ENCODE measurements around the gene RNF38. TPM values are rescaled to one million over a fixed set of nuclear protein-coding genes. Genes with fewer than 3 reads are reported as not detected.

Gene RNF38
- polyA plus RNA-seq, 1 donor from 2014 or later, result 61.9 TPM

DNA sequence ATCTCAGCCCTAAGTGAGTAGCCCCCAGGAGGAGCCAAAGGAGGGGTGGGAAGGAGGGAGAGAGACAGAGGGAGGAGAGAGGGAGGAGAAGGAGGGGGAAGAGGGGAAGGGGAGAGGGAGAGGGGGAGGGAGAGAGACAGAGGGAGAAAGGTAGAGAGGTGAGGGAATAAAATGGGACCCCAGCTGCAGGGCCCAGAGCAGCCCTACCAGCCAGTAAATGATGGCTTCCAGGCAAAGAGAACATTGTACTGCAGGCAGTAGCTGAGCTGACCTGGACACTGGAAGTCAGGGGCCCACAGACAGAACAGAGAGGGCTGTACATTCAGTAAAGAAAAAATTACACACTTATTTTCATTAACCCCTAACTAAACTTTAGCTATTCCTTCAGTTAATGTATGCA is 84.0 kb downstream of the RNF38 start:
- H3K27ac ChIP-seq (ENCODE audit: low read length), result no peak overlapping the region

DNA sequence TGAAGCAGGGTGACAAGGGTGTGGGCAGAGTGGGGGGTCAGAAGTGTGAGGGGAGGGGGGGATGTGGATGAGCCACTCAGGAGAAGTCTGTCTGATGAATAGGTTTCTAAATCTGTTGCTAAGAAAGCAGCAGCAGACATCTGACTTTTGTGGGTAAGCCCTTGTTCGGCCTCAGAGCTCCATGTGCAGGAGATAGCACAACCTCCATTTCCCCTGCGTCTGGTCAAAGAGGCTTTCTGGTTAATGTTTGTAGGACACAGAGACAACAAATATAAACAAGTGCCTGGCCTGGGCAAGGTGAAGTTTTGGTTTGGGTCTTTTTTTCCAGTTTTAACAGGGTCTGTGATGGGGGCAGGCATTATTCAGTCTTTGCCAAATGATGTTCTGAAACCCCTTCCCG is 84.8 kb downstream of the RNF38 start:
- Histone ChIP-seq H3K27me3 (ENCODE audit: insufficient read depth, low read depth, low read length) (no peaks in the 10 kb centered on the region), H3F3A (ENCODE audit: insufficient read depth, low read length, poor library complexity, severe bottlenecking) (no peaks in the 10 kb centered on the region), H3K9me2 (ENCODE audit: insufficient read depth, low read length) (no peaks in the 10 kb centered on the region), H4K20me1 (ENCODE audit: insufficient read depth) (no peaks in the 10 kb centered on the region), H3K9ac (ENCODE audit: low read length) (no peak overlapping the region), H3K27ac (ENCODE audit: low read length) (no peak overlapping the region), H3K79me2 (replicated peaks; ENCODE audit: insufficient read depth, low read length) (no peaks in the 10 kb centered on the region), H3K4me2 (ENCODE audit: low read length) (no peak overlapping the region), H3K36me3 (ENCODE audit: insufficient read depth, low read length) (no peaks in the 10 kb centered on the region), H3K4me3 (ENCODE audit: low read length) (no peak overlapping the region), H3K9me3 (ENCODE audit: low read length) (no peaks in the 10 kb centered on the region), H2AFZ (ENCODE audit: low read depth, low read length) (no peak overlapping the region)
- TF ChIP-seq RAD21 (conservative IDR thresholded peaks at IDR 0.05) (no peak), SMC3 (conservative IDR thresholded peaks at IDR 0.05; ENCODE audit: poor library complexity) (no peak), MXI1 (conservative IDR thresholded peaks at IDR 0.05; ENCODE audit: poor library complexity, severe bottlenecking) (no peak), EP300 (conservative IDR thresholded peaks at IDR 0.05; ENCODE audit: poor library complexity, severe bottlenecking) (no peak), EZH2 (IDR thresholded peaks at IDR 0.05; ENCODE audit: borderline replicate concordance, insufficient read depth, low read length, poor library complexity, severe bottlenecking) (no peak), POLR2AphosphoS5 (IDR thresholded peaks at IDR 0.05) (no peak), TAF1 (IDR thresholded peaks at IDR 0.05; ENCODE audit: low read depth) (no peak)
- TF ChIP-seq, protein P1, sequence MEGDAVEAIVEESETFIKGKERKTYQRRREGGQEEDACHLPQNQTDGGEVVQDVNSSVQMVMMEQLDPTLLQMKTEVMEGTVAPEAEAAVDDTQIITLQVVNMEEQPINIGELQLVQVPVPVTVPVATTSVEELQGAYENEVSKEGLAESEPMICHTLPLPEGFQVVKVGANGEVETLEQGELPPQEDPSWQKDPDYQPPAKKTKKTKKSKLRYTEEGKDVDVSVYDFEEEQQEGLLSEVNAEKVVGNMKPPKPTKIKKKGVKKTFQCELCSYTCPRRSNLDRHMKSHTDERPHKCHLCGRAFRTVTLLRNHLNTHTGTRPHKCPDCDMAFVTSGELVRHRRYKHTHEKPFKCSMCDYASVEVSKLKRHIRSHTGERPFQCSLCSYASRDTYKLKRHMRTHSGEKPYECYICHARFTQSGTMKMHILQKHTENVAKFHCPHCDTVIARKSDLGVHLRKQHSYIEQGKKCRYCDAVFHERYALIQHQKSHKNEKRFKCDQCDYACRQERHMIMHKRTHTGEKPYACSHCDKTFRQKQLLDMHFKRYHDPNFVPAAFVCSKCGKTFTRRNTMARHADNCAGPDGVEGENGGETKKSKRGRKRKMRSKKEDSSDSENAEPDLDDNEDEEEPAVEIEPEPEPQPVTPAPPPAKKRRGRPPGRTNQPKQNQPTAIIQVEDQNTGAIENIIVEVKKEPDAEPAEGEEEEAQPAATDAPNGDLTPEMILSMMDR (IDR thresholded peaks at IDR 0.05; ENCODE audit: poor library complexity, severe bottlenecking), result no peak
- TF ChIP-seq, protein P2, sequence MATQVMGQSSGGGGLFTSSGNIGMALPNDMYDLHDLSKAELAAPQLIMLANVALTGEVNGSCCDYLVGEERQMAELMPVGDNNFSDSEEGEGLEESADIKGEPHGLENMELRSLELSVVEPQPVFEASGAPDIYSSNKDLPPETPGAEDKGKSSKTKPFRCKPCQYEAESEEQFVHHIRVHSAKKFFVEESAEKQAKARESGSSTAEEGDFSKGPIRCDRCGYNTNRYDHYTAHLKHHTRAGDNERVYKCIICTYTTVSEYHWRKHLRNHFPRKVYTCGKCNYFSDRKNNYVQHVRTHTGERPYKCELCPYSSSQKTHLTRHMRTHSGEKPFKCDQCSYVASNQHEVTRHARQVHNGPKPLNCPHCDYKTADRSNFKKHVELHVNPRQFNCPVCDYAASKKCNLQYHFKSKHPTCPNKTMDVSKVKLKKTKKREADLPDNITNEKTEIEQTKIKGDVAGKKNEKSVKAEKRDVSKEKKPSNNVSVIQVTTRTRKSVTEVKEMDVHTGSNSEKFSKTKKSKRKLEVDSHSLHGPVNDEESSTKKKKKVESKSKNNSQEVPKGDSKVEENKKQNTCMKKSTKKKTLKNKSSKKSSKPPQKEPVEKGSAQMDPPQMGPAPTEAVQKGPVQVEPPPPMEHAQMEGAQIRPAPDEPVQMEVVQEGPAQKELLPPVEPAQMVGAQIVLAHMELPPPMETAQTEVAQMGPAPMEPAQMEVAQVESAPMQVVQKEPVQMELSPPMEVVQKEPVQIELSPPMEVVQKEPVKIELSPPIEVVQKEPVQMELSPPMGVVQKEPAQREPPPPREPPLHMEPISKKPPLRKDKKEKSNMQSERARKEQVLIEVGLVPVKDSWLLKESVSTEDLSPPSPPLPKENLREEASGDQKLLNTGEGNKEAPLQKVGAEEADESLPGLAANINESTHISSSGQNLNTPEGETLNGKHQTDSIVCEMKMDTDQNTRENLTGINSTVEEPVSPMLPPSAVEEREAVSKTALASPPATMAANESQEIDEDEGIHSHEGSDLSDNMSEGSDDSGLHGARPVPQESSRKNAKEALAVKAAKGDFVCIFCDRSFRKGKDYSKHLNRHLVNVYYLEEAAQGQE (IDR thresholded peaks at IDR 0.05; ENCODE audit: borderline replicate concordance), result no peak

More for the DNA sequence above, 84.0 kb downstream of the RNF38 start:
- TF ChIP-seq EP300 (conservative IDR thresholded peaks at IDR 0.05; ENCODE audit: poor library complexity, severe bottlenecking), result no peak
- no peak for TF ChIP-seq MXI1 (conservative IDR thresholded peaks at IDR 0.05; ENCODE audit: poor library complexity, severe bottlenecking)
- TF ChIP-seq, protein P2 (IDR thresholded peaks at IDR 0.05; ENCODE audit: borderline replicate concordance), result no peak
- TF ChIP-seq, protein P1 (IDR thresholded peaks at IDR 0.05; ENCODE audit: poor library complexity, severe bottlenecking), result no peak
- TF ChIP-seq TAF1 (IDR thresholded peaks at IDR 0.05; ENCODE audit: low read depth), result no peak
- no peak for TF ChIP-seq SMC3 (conservative IDR thresholded peaks at IDR 0.05; ENCODE audit: poor library complexity)
- TF ChIP-seq POLR2AphosphoS5 (IDR thresholded peaks at IDR 0.05), result no peak
- no peak for TF ChIP-seq EZH2 (IDR thresholded peaks at IDR 0.05; ENCODE audit: borderline replicate concordance, insufficient read depth, low read length, poor library complexity, severe bottlenecking)
- no peak for TF ChIP-seq RAD21 (conservative IDR thresholded peaks at IDR 0.05)
- Histone ChIP-seq H3K9me3 (ENCODE audit: low read length) (no peaks in the 10 kb centered on the region), H3K36me3 (ENCODE audit: insufficient read depth, low read length) (no peaks in the 10 kb centered on the region), H3K79me2 (replicated peaks; ENCODE audit: insufficient read depth, low read length) (no peaks in the 10 kb centered on the region), H4K20me1 (ENCODE audit: insufficient read depth) (no peaks in the 10 kb centered on the region), H3K9me2 (ENCODE audit: insufficient read depth, low read length) (no peaks in the 10 kb centered on the region), H3K4me2 (ENCODE audit: low read length) (no peak overlapping the region), H3K9ac (ENCODE audit: low read length) (no peak overlapping the region), H3F3A (ENCODE audit: insufficient read depth, low read length, poor library complexity, severe bottlenecking) (no peaks in the 10 kb centered on the region), H3K27me3 (ENCODE audit: insufficient read depth, low read depth, low read length) (no peaks in the 10 kb centered on the region), H2AFZ (ENCODE audit: low read depth, low read length) (no peak overlapping the region), H3K4me3 (ENCODE audit: low read length) (no peak overlapping the region)

Measured in neural cell (in vitro differentiated cells).